ENCODE data around the gene UBE4B.
"Not testable (repeated sequence)": the region's sequence is repeated elsewhere in the genome, so short reads cannot be mapped to it uniquely, and the experiment has no call there.

The UBE4B gene

DNA sequence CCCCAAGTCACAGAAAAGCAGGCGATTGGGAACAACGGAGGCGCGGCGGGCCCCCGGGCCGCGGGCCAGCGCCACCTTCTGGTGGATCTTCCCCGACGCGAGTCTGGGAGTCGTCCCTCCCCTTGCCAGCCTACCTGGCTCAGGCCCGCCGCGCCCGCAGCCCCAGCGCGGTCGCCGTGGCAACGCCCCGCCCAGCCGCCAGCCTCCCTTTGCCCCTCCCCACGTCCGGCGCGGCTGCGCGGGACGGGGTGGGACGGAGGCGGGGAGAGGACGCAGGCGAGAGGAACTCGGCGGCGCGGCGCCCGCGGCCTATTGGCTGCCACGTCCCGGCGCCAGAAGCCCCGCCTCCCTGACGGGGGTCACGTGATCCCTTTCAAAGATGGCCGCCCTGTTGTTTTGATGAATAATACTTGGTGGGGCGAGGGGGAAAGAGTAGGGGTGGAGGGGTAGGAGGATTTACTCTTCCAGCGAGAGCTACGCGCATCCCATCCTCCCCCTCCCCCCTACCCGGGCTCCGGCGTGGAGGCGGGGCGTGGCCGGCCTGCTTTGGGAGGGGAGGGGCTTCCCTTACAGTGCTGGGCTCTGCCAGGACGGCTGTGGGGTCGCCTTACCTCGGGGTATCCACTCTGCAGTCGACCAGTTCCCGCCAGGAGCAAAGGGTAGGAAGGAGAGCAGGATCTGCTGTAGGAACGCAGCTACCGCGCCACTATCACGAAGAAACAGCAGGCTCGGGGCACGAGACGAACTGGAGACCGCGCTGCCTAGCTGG lies at the start of gene UBE4B:
Gene UBE4B (plus strand): TSS at position 369 of the 769 bp plus-strand sequence. CDS start 713 bp downstream, outside the sequence.
- DNase-seq (ENCODE audit: low read depth, low spot score), result peak; percentile 100

DNA sequence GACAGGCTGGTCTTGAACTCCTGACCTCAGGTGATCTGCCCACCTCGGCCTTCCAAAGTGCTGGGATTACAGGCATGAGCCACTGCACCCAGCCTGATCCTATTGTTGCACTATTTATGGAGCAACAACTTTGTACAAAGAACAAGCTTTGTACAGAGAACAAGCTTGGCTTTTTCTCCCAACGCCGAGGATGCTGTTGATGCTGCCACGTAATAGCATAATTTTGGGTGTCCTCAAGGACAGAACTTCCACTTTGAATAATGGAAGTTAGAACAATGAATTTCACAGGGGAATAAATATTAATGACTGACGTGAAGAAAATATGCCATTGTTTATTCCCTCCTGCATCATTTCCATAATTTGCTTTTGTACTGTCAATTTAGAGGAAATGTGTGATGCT lies 48.5 kb upstream of the UBE4B start:
- DNase-seq (ENCODE audit: low read depth, low spot score), result no peak

DNA sequence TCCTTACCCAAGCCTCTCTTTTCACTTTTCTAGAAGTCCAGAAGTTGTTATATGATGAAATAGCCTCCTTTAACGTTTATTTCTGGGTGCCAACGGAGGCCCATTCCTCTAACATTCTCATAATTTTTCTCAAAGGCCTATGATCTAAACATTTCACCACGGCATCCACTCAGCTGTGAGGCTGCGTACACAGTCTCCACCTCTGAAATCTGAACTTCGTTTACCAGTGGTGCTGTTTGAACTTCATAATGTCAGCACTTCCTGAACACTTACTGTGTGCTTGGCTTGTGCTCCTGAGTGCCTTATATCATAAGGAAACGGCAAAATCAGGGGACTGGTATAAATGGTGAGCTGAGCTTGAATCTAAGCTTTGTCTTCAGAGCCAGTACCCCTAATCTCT lies 47.8 kb upstream of the UBE4B start:
- no peak for DNase-seq (ENCODE audit: low read depth, low spot score)

DNA sequence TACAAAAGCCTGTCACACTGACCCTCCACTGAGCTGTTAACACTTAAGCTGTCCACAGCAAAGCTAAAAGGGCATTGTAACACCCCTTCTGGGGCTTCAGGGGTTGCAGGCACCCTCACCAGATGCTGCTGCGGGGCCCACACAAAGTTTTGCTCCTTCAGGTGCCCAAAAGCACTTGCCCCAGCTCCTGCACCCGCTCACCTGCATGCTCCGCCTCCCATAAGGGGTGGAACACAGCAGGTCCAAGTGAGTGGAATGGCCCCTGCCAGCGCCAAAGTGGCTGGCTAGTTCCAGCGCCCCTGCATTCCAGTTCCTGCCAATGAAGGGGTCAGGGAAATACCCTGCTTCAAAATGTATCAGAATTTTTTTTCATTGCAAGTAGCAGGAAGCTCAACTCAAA lies 43.0 kb upstream of the UBE4B start:
- DNase-seq (ENCODE audit: low read depth, low spot score), result no peak

DNA sequence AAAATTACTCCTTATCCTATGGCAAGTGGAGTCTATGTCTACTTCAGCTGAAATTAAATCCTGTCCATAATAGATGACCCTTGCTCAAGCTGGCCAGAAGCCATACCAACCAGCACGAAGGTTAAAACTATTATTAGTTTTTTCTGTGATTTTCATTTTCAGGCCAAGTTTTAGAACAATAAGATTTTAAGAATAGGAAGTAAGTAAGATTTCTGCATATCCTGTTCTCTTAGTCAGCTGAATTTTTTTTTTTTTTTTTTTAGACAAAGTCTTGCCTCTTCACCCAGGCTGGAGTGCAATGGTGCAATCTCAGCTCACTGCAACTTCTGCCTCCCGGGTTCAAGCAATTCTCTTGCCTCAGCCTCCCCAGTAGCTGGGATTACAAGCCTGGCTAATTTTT lies 41.8 kb upstream of the UBE4B start:
- no peak for DNase-seq (ENCODE audit: low read depth, low spot score)

DNA sequence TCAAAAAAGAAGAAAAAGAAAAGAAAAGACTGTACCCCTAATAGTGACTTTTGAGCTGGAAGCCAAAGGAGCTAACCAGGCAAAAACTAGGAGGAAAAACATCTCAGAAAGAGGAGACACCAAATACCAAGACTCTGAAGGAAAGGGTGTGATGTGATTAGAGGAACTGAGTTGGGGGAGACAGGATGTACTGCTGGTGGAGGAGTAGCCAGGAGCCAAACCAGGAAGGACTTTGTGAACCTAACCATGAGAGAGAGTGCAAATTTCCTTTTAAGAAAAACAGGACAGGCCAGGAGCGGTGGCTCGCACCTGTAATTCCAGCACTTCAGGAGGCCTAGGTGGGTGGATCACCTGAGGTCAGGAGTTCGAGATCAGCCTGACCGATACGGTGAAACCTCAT lies 39.8 kb upstream of the UBE4B start:
- DNase-seq (ENCODE audit: low read depth, low spot score), result no peak

DNA sequence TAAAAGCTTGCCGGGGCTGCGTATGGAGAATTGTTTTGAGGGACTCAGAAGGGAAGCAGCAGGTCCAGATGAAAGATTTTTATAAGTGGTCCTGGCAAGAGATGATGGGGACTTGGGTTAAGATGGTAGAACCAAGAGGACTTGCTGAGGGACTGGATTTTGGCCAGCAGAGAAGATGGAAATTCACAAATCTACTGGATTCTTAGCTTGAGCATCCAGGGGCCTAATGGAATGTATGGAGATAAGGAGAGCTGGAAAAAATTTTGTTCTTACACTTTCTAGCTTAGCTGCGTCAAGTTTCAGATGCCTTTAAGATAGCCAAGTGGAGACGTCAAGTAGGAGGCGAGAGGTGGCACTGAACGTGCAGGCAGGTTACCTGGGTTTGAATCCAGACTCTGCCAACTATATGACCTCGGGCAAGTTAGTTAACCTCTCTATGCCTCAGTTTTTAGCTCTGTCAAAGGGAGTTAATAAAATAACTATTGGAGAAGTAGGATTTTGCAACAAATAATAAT lies 39.1 kb upstream of the UBE4B start:
- no peak for DNase-seq (ENCODE audit: low read depth, low spot score)

DNA sequence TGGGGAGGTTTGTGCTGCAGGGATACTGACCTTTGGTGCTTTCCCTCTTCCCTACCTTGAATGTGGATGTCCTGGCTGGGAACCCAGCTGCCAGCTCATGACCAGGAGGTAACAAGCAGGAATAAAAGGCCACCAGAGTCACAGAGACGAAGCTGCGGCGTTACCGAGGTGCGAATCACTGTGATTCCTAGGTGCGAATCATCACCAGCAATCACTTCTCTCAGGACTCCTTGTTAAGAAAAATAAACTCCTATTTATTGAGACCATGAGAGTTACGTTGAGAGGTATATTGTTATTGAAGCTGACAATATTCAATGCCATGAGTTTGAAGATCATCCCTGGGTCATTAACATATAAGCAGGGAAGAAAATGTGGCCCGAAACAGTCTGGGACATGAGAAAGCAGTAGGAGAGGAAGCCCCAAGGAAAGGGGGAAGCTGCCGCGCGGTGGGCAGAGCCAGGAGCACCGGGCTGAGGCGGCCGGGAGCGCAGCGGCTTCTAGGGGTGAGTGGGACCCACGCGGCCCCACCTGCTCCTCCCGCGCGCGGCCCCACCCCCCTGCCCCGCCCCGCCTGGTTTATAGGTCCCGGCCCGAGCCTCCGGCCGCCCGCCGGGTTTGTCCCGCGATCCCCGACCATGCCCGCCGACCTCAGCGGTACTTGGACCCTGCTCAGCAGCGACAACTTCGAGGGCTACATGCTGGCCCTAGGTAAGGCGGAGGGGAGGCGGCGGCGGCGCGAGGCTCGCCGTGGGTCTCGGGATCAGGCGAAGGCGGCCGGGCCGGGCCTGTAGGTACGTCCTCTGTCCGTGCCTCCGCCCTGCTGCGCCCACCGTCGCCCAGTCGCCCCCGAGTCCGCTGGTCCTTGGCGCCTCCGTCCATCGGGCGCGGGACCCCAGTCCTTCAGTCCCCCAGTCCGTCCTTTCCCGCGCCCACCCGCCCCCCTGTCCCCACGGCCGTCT lies 35.9 kb upstream of the UBE4B start, which contains the start of gene RBP7:
Gene RBP7 (plus strand): TSS at position 605 of the 959 bp plus-strand sequence. CDS start 31 bp downstream, at position 636.
- DNase-seq (ENCODE audit: low read depth, low spot score), result peak; percentile 24

DNA sequence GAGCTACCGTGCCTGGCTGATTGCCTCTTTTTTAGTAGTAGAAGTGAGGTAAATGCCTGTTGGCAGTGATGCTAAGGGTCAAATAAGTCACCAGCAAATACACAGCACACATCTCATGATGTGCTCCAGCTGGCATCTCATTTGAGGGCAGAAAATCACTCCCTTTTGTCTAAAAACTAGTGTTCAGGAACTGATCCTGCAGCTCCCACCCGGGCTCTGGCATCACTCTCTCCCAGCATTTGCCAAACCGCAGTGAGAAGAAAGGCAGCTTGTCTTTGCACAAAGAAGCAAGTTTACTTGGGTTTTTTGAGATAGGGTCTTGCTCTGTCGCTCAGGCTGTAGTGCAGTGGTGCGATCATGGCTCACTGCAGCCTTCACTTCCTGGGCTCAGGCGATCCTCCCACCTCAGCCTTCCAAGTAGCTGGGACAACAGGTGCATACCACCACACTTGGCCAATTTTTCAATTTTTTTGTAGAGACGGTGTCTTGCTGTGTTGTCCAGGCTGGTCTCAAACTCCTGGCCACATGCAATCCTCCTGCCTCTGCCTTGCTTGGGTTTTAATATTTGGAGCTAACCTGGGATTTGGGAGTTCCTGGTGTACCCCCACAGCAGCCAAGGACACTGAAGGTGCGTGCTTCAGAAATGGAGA lies 31.6 kb upstream of the UBE4B start:
- DNase-seq (ENCODE audit: low read depth, low spot score), result no peak

DNA sequence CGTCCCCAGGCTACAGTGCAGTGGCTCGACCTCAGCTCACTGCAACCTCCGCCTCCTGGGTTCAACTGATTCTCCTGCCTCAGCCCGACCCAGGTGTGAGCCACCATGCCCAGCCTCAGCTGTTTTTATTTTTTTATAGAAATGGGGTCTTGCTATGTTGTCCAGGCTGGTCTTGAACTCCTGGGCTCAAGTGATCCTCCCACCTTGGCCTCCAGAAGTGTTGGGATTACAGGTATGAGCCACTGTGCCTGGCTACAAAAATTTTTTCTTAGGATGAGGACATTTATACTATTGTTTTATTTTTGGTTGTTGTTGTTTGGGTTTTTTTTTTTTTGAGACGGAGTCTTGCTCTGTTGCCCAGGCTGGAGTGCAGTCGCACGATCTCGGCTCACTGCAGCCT lies 27.5 kb upstream of the UBE4B start:
- not testable (repeated sequence) for DNase-seq (ENCODE audit: low read depth, low spot score)

DNA sequence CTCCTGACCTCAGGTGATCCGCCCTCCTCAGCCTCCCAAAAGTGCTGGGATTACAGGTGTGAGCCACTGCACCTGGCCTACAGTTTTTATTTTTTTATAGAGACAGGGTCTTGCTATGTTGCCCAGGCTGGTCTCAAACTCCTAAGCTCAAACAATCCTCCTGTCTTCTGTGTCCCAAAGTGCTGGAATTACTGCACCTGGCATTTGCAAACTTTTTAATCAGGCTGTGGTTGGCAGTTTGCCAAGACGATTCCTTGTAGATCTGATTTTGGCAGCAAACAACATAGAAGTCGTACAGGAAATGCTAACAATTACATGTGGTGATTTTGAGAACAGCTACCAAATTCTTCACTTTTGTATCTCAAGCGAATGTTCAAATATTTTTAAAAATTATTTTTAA lies 25.6 kb upstream of the UBE4B start:
- DNase-seq (ENCODE audit: low read depth, low spot score), result no peak

DNA sequence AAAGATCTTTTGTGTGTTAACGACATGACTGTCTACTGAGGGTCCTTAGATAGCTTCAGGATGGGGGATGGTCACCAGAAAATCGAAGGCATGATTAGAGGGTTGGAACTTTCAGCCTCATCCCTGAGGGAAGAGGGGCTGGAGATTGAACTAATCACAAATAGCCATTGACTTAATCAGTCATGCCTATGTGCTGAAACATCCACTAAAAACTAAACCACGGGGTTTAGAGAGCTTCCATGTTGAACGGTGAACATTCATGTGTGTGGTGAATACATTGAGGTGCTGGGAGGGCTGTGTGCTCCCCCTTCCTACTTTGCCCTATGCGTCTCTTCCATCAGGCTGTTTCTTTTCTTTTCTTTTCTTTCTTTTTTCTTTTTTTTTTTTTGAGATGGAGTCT lies 18.7 kb upstream of the UBE4B start:
- no peak for DNase-seq (ENCODE audit: low read depth, low spot score)

DNA sequence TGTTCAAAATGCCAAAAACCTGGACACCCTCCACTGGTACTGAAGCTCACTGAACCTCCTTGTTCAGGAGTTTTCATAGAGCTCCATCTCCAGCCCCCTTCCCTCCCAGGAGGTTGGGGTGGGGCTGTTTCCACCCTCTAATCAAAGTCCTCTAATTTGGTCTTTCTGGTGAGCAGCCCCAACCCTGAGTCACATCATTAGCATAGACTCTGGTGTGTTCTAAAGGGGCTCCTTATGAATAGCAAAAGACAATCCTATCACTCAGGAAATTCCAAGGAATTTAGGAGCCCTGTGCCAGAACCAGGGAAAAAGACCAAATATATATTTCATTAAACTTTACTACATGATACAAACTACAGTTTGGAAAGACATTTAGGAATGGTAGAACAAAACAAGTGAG lies 13.2 kb upstream of the UBE4B start:
- no peak for DNase-seq (ENCODE audit: low read depth, low spot score)

DNA sequence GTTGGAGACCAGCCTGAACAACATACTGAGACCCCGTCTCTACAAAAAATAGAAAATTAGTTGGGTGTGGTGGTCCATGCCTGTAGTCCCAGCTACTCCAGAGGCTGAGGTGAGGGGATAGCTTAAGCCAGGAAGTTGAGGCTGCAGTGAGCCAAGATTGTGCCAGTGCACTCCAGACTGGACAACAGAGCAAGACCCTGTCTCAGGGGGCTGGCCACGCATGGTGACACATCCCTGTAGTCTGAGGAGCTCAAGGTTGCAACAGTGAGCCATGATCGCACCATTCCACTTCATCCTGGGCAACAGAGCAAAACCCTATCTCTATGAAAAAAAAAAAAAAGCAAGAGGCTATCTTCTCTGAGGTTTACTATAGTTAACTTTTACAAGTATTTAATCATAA lies 12.7 kb upstream of the UBE4B start:
- DNase-seq (ENCODE audit: low read depth, low spot score), result no peak

DNA sequence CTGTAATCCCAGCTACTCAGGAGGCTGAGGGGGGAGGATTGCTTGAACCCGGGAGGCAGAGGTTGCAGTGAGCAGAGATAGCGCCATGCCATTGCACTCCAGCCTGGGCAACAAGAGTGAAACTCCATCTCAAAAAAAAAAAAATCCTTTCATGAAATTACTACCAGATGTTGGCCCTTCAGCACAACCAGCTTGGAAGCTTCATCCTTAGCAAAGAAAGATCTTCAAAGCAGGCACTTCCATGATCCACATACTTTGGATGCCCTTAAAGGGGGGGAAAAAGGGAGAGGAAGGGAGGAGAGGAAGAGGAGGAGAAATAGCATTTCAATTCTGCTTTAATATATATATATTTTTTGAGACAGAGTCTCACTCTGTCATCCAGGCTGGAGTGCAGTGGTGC lies 12.1 kb upstream of the UBE4B start:
- not testable (repeated sequence) for DNase-seq (ENCODE audit: low read depth, low spot score)

DNA sequence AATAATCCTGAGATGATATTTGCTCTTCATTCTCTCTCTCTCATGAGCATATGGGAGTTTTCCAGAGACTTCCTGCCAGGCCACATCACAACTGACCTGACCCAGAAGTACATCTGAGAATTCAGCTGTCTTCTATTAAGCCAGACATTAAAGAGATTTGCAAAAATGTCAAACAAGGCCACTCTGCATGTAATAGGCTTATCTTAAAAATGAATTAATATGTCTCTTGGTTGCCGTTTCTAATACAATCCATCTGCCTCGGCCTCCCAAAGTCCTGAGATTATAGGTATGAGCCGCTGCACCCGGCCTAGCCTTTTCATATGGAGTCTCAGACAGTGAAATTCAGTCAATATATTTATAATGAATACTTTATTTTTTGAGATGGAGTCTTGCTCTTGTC lies 10.8 kb upstream of the UBE4B start:
- DNase-seq (ENCODE audit: low read depth, low spot score), result not testable (repeated sequence)

DNA sequence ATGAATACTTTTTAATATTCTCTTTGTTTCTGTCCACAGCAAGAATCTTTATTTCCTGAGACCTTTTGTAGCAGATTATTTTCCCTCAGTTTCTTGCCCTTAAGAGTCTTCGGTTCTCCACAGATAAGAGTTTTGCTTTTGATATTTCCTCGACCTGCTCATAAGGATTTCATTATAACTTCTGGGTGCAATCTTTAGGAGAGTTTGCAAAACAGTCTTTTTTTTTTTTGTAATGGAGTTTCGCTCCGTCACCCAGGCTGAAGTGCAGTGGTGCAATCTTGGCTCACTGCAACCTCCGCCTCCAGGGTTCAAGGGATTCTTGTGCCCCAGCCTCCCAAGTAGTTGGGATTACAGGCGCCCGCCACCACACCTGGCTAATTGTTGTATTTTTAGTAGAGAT lies 10.1 kb upstream of the UBE4B start:
- no peak for DNase-seq (ENCODE audit: low read depth, low spot score)

DNA sequence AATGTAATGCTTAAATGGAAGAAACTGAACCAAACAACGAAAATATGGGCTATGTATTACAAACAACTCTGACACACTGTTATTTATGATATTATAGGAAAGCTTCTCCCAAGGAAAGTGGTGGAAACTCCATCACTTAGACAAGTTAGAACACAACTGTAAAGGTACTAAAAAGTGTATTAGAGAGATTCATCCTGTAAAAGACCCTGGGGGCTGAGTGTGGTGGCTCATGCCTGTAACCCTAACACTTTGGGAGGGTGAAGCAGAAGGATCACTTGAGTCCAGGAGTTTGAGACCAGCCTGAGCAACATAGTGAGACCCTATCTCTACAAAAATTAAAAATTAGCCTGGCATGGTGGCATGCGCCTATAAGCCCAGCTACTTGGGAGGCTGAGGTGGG lies 7.4 kb upstream of the UBE4B start:
- DNase-seq (ENCODE audit: low read depth, low spot score), result no peak

DNA sequence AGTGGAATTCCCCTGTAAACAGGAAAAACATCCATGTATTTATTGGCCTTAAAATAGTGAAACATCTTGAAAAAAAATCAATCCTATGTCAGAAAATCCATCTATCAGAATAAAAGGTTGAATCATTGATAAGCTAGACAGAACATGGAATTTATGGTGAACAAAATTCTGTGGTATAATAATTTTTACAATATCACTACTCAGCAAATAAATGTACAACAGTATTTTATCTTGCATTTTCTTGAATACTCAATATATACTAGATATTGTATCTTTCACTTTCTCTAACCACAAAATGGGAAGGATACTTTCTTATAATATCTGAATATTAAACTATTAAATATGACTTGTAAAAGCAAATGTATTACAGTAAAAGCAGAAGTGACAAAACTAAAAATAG lies 5.7 kb upstream of the UBE4B start:
- no peak for DNase-seq (ENCODE audit: low read depth, low spot score)

DNA sequence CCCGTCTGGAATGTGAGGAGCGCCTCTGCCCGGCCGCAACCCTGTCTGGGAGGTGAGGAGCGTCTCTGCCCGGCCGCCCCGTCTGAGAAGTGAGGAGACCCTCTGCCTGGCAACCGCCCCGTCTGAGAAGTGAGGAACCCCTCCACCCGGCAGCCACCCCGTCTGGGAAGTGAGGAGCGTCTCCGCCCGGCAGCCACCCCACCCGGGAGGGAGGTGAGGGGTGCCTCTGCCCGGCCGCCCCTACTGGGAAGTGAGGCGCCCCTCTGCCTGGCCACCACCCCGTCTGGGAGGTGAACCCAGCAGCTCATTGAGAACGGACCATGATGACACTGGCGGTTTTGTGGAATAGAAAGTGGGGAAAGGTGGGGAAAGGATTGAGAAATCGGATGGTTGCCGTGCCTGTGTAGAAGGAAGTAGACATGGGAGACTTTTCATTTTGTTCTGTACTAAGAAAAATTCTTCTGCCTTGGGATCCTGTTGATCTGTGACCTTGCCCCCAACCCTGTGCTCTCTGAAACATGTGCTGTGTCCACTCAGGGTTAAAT lies 3.7 kb upstream of the UBE4B start:
- not testable (repeated sequence) for DNase-seq (ENCODE audit: low read depth, low spot score)

DNA sequence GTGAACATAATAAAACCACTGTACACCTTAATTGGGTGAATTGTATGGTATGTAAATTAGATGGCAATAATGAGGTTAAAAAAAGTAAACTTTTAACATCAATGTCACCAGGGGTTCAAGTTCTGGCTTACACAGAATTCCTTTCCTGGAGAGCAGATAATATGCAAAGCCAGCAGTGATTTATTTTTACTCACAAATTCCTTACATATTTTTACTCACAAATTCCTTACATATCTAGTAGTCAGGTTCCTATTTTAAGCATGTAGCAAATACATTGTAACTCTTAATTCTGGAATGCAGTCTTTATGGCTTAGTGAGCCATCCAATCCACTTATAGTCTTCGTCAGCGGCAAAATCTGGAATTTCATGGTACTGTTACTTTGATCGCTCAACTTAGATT lies 1.3 kb upstream of the UBE4B start:
- no peak for DNase-seq (ENCODE audit: low read depth, low spot score)

Data from ELF-1 (cell line).